Activated T-cell treated with anti-CD3 and anti-CD28 coated beads, Interleukin-2, amount 50 U/mL, for 24 hours (primary cell): Measurements from ENCODE around the gene FAM120A.
"Not testable (repeated sequence)": the region's sequence is repeated elsewhere in the genome, so short reads cannot be mapped to it uniquely, and the experiment has no call there.

Experiments
- DNase-seq: peaks from one replicate; pipeline ENCODE4 v3.0.0-alpha.2; 2020
- H3K27ac Mint-ChIP-seq: 2 replicates; pipeline ENCODE4 v1.8.0; 2020; ENCODE audit warnings: mild to moderate bottlenecking, mixed read lengths
- H3K27me3 Mint-ChIP-seq: 2 replicates; pipeline ENCODE4 v1.8.0; 2020; ENCODE audit warnings: mixed read lengths
- H3K36me3 Mint-ChIP-seq: 2 replicates; pipeline ENCODE4 v1.8.0; 2020; ENCODE audit warnings: low read depth, mixed read lengths
- H3K4me1 Mint-ChIP-seq: 2 replicates; pipeline ENCODE4 v1.8.0; 2020; ENCODE audit warnings: low read depth, mixed read lengths
- H3K4me3 Mint-ChIP-seq: 2 replicates; pipeline ENCODE4 v1.8.0; 2020; ENCODE audit warnings: mild to moderate bottlenecking, moderate library complexity, mixed read lengths
- H3K9me3 Mint-ChIP-seq: 2 replicates; pipeline ENCODE4 v1.8.0; 2020; ENCODE audit warnings: mixed read lengths

Gene FAM120A

GRCh38 chr9:93496285-93496684, 44.8 kb downstream of the FAM120A start:
- H3K27ac Mint-ChIP-seq = no peak overlapping the region
- H3K27me3 Mint-ChIP-seq = no peaks in the 10 kb centered on the region
- no peak overlapping the region for H3K4me3 Mint-ChIP-seq
- H3K36me3 Mint-ChIP-seq = peaks cover 92% of the 10 kb centered on the region
- H3K4me1 Mint-ChIP-seq = peaks cover 34% of the 10 kb centered on the region
- no peaks in the 10 kb centered on the region for H3K9me3 Mint-ChIP-seq
- no peak for DNase-seq

- DNase-seq = no peak
- Mint-ChIP-seq H3K36me3 (peaks cover 97% of the 10 kb centered on the region), H3K27me3 (no peaks in the 10 kb centered on the region), H3K4me1 (peaks cover 55% of the 10 kb centered on the region), H3K9me3 (no peaks in the 10 kb centered on the region), H3K4me3 (peak overlapping the region; percentile 50), H3K27ac (peak overlapping the region; percentile 75)
Measured at GRCh38 chr9:93500571-93501298, 49.2 kb downstream of the FAM120A start.

- peaks cover 97% of the 10 kb centered on the region for H3K36me3 Mint-ChIP-seq
- no peaks in the 10 kb centered on the region for H3K9me3 Mint-ChIP-seq
- DNase-seq = no peak
- H3K4me1 Mint-ChIP-seq = peaks cover 59% of the 10 kb centered on the region
- H3K27me3 Mint-ChIP-seq = no peaks in the 10 kb centered on the region
- H3K27ac Mint-ChIP-seq = peak overlapping the region; percentile 75
- H3K4me3 Mint-ChIP-seq = peak overlapping the region; percentile 50
Measured at GRCh38 chr9:93501406-93501805, 49.9 kb downstream of the FAM120A start.

- no peaks in the 10 kb centered on the region for H3K27me3 Mint-ChIP-seq
- no peak overlapping the region for H3K27ac Mint-ChIP-seq
- H3K4me3 Mint-ChIP-seq = no peak overlapping the region
Measured at GRCh38 chr9:93503381-93503780, 51.9 kb downstream of the FAM120A start.

GRCh38 chr9:93505541-93506132, 54.2 kb downstream of the FAM120A start:
- H3K27ac Mint-ChIP-seq = peak overlapping the region; percentile 9
- H3K27me3 Mint-ChIP-seq = no peaks in the 10 kb centered on the region
- no peaks in the 10 kb centered on the region for H3K9me3 Mint-ChIP-seq
- DNase-seq = no peak
- H3K4me1 Mint-ChIP-seq = peaks cover 72% of the 10 kb centered on the region
- H3K36me3 Mint-ChIP-seq = peaks cover 88% of the 10 kb centered on the region
- no peak overlapping the region for H3K4me3 Mint-ChIP-seq

More at GRCh38 chr9:93503381-93503780, 51.9 kb downstream of the FAM120A start:
- Mint-ChIP-seq H3K9me3 (no peaks in the 10 kb centered on the region), H3K4me1 (peaks cover 74% of the 10 kb centered on the region), H3K36me3 (peaks cover 95% of the 10 kb centered on the region)
- DNase-seq = no peak

GRCh38 chr9:93507768-93508167, 56.3 kb downstream of the FAM120A start:
- Mint-ChIP-seq H3K27ac (no peak overlapping the region), H3K27me3 (no peaks in the 10 kb centered on the region), H3K4me1 (peaks cover 70% of the 10 kb centered on the region), H3K36me3 (peaks cover 80% of the 10 kb centered on the region), H3K9me3 (no peaks in the 10 kb centered on the region), H3K4me3 (no peak overlapping the region)
- DNase-seq = no peak

- Mint-ChIP-seq H3K36me3 (peaks cover 80% of the 10 kb centered on the region), H3K4me1 (peaks cover 68% of the 10 kb centered on the region), H3K9me3 (no peaks in the 10 kb centered on the region), H3K4me3 (no peak overlapping the region), H3K27me3 (no peaks in the 10 kb centered on the region), H3K27ac (no peak overlapping the region)
- no peak for DNase-seq
Measured at GRCh38 chr9:93508207-93508606, 56.7 kb downstream of the FAM120A start.

- DNase-seq = no peak
- H3K4me3 Mint-ChIP-seq = no peak overlapping the region
- no peak overlapping the region for H3K27ac Mint-ChIP-seq
- peaks cover 68% of the 10 kb centered on the region for H3K4me1 Mint-ChIP-seq
- H3K27me3 Mint-ChIP-seq = no peaks in the 10 kb centered on the region
- no peaks in the 10 kb centered on the region for H3K9me3 Mint-ChIP-seq
- H3K36me3 Mint-ChIP-seq = peaks cover 82% of the 10 kb centered on the region
Measured at GRCh38 chr9:93509084-93509483, 57.6 kb downstream of the FAM120A start.

- Mint-ChIP-seq H3K27ac (no peak overlapping the region), H3K4me3 (no peak overlapping the region), H3K36me3 (peaks cover 79% of the 10 kb centered on the region), H3K4me1 (peaks cover 63% of the 10 kb centered on the region), H3K27me3 (no peaks in the 10 kb centered on the region), H3K9me3 (no peaks in the 10 kb centered on the region)
- no peak for DNase-seq
Measured at GRCh38 chr9:93510041-93510440, 58.6 kb downstream of the FAM120A start.

GRCh38 chr9:93511228-93511627, 59.7 kb downstream of the FAM120A start:
- not testable (repeated sequence) for DNase-seq, H3K27ac Mint-ChIP-seq, H3K4me3 Mint-ChIP-seq, H3K9me3 Mint-ChIP-seq, H3K27me3 Mint-ChIP-seq
- Mint-ChIP-seq H3K4me1 (peaks cover 54% of the 10 kb centered on the region), H3K36me3 (peaks cover 70% of the 10 kb centered on the region)

GRCh38 chr9:93512170-93512812, 60.8 kb downstream of the FAM120A start:
- H3K9me3 Mint-ChIP-seq, H3K4me3 Mint-ChIP-seq, H3K27me3 Mint-ChIP-seq, DNase-seq: not testable (repeated sequence)
- Mint-ChIP-seq H3K36me3 (peaks cover 72% of the 10 kb centered on the region), H3K27ac (peak overlapping the region; percentile 14), H3K4me1 (peaks cover 47% of the 10 kb centered on the region)

- Mint-ChIP-seq H3K27me3 (no peaks in the 10 kb centered on the region), H3K9me3 (no peaks in the 10 kb centered on the region), H3K4me1 (peaks cover 40% of the 10 kb centered on the region), H3K4me3 (no peak overlapping the region), H3K36me3 (peaks cover 72% of the 10 kb centered on the region), H3K27ac (peak overlapping the region; percentile 50)
- DNase-seq = no peak
Measured at GRCh38 chr9:93513606-93514005, 62.1 kb downstream of the FAM120A start.

- Mint-ChIP-seq H3K36me3 (peaks cover 82% of the 10 kb centered on the region), H3K4me3 (no peak overlapping the region), H3K4me1 (peaks cover 21% of the 10 kb centered on the region), H3K9me3 (no peaks in the 10 kb centered on the region), H3K27me3 (no peaks in the 10 kb centered on the region), H3K27ac (peak overlapping the region; percentile 51)
- no peak for DNase-seq
Measured at GRCh38 chr9:93517331-93517730, 65.8 kb downstream of the FAM120A start.

- H3K9me3 Mint-ChIP-seq = no peaks in the 10 kb centered on the region
- H3K27me3 Mint-ChIP-seq = no peaks in the 10 kb centered on the region
- no peak for DNase-seq
- H3K4me3 Mint-ChIP-seq = no peak overlapping the region
- peak overlapping the region; percentile 13 for H3K27ac Mint-ChIP-seq
- peaks cover 89% of the 10 kb centered on the region for H3K36me3 Mint-ChIP-seq
- peaks cover 12% of the 10 kb centered on the region for H3K4me1 Mint-ChIP-seq
Measured at GRCh38 chr9:93520523-93520922, 69.0 kb downstream of the FAM120A start.

GRCh38 chr9:93522736-93523135, 71.3 kb downstream of the FAM120A start:
- Mint-ChIP-seq H3K4me1 (peaks cover 12% of the 10 kb centered on the region), H3K36me3 (peaks cover 92% of the 10 kb centered on the region), H3K27ac (peak overlapping the region; percentile 41), H3K4me3 (no peak overlapping the region), H3K27me3 (no peaks in the 10 kb centered on the region), H3K9me3 (no peaks in the 10 kb centered on the region)
- DNase-seq = no peak
